Measurements from ENCODE around the gene ELF2.
"Not testable (repeated sequence)": the region's sequence is repeated elsewhere in the genome, so short reads cannot be mapped to it uniquely, and the experiment has no call there.

Gene ELF2

DNA sequence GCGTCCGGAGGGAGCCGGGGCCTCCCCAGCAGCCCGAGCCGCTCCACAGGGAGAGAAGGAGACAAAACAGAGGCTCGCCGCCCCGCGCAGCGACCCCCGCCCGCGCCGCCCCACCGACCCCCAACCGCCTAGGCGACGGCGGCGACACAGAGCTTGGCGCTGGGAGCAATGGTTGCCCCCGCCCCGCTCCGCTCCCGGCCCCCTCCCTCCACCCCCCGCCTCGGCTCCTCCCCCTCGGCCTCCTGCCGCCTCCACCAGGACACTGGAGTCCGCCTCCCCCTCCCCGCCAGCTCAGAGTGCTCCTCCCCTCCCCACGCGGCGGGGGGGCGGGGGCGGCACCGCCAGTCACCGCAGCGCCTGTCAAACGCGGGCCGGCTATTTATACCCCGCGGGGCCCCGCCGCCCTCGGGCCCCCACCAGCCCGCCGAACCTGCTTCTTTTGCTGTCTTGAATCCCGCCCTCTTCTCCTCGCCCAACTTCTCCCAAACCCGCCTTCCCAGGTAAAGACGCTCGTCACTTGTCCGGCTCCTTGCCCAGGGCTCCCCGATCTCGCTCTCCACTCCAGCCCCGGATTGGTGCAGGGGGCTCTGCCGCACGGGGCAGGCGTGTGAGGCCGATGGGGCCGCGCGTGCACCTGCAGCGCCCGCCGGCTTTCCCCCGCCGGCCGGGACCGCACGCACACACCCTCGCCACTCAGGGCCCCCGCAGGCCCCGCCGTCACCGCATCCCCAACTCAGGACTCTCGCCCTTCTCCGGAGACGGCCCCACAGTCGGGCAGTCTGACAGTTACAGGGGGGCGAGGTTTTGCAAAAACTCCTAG is at the start of gene ELF2:
ELF2 (minus strand) TSS at position 170 of the 820 bp plus-strand sequence. CDS start 39,517 bp downstream, outside the sequence.
- peak; percentile 80 for DNase-seq

- DNase-seq = no peak
Observed at GRCh38 chr4:139223682-139224317, 46.8 kb upstream of the ELF2 start.

- no peak for DNase-seq
Observed at GRCh38 chr4:139222215-139222614, 45.2 kb upstream of the ELF2 start.

GRCh38 chr4:139221687-139222086 is 44.7 kb upstream of the ELF2 start:
- no peak for DNase-seq

DNA sequence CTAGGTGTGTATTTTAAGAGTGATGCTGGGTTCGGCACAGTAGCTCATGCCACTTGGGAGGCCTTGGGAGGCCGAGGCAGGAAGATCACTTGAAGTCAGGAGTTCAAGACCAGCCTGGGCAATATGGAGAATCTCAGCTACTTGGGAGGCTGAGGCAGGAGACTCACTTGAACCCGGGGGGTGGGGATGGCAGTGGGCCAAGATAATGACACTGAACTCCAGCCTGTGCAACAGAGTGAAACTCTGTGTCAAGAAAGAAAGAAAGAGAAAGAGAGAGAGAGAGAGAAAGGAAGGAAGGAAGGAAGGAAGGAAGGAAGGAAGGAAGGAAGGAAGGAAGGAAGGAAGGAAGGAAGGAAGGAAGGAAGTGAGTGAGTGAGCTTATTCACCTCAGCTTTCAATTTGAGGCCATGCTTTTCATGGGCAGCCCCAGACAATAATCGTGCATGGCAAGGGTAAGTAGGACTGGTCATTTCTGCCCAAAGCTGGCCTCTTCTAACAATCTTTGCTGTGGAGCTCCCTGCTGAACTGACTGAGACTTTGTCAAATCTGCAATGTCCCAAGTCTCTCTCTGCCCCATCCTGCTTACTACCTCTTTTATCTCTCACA is 42.5 kb upstream of the ELF2 start:
- no peak for DNase-seq

- DNase-seq = no peak
Observed at GRCh38 chr4:139214039-139214534, 37.1 kb upstream of the ELF2 start.

DNA sequence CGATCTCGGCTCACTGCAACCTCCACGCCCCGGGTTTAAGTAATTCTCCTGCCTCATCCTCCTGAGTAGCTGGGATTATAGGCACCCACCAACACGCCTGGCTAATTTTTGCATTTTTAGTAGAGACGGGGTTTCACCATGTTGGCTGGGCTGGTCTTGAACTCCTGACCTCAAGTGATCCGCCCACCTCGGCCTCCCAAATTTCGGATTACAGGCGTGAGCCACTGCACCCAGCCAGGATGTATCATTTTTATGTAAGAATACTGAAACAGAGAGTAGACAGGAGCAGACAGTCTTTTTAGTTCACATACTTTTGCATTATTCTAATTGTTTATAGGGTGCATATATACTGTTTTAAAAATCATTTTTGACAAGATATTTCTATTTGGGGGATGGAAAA is 36.6 kb upstream of the ELF2 start:
- DNase-seq = not testable (repeated sequence)

GRCh38 chr4:139212900-139213299 is 35.9 kb upstream of the ELF2 start:
- DNase-seq = no peak

DNA sequence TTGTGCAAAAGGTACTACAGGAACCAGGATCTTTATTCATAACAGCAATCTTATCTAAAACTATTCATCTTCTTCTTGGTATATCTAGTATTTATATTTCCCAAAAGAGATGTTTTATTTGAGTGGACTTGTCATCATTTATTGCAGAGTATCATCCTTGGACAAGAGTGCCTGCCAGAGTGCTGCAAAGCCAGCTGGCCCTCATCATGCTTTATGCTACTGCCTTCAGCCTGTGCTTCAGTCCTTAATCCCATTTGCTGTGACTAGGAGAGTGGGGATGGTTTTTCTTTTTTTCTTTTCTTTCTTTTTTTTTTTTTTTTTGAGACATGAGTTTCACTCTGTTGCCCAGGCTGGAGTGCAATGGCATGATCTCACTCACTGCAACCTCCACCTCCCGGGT is 33.5 kb upstream of the ELF2 start:
- DNase-seq = no peak

- no peak for DNase-seq
Observed at GRCh38 chr4:139209470-139210063, 32.5 kb upstream of the ELF2 start.

DNA sequence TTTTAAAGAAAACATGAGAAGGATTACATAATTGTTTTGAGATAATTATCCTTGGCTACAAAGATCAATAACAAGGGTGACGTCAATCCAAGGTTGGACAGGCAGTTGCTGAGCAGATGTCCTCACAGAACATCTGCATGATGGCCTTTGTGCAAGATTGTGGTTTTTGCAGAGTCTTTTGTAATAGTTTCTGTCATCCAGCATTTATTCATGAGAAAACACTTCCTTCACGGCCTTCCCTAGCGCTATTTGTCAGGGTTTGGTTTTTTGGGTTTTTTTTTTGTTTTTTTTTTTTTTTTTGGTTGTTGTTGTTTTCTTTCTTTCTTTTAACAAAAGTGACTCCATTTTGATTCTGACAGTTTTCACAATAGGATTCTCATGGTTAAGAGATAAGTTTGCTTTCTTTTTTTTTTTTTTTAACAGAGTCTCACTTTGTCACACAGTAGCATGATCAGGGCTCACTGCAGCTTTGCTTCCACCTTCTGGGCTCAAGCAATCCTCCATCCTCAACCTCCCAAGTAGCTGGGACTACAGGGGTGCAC is 31.5 kb upstream of the ELF2 start:
- no peak for DNase-seq

- no peak for DNase-seq
Observed at GRCh38 chr4:139207873-139208403, 30.9 kb upstream of the ELF2 start.

GRCh38 chr4:139207247-139207646 is 30.2 kb upstream of the ELF2 start:
- no peak for DNase-seq

GRCh38 chr4:139202991-139203390 is 26.0 kb upstream of the ELF2 start:
- DNase-seq = no peak

- DNase-seq = no peak
Observed at GRCh38 chr4:139200506-139200905, 23.5 kb upstream of the ELF2 start.

- DNase-seq = no peak
Observed at GRCh38 chr4:139200102-139200501, 23.1 kb upstream of the ELF2 start.

GRCh38 chr4:139197214-139197613 is 20.2 kb upstream of the ELF2 start:
- DNase-seq = not testable (repeated sequence)

DNA sequence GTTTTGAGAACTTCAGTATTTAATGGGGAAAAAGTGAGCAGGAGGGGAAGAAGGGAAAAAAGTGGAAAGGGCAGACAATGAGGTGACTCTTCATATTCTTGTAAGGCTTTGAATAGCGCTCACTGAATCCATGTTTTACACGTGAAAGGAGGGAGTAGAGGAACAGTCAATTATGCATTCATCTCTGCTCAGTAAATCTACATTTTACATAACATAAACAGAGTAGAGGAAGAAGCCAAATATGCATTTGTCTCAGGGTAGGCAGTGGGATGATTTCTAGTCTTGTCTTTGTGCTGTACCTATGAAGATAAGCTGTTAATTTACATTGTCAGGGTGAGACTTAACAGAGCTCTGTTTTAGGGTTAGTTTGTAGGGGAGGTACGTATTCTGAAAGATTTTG is 19.4 kb upstream of the ELF2 start:
- no peak for DNase-seq

DNA sequence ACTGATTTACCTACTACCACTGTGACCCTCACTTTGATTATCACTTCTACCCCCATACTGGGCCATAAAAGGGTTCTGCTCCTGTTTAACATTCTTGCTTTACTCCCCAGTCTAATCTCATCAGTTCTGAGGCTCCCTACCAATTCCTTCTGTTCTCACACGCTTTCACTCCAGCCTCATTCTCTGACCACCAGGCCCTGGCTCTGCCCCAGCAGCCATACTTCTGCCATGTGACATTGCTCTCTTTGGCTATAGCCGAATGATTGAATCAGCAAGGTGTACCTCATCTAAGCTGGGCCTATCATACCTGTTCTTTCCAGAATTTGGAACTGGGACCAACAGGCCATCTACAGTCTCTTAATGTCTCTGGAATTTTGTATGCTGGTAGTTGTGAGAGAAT is 14.4 kb upstream of the ELF2 start:
- DNase-seq = no peak

DNA sequence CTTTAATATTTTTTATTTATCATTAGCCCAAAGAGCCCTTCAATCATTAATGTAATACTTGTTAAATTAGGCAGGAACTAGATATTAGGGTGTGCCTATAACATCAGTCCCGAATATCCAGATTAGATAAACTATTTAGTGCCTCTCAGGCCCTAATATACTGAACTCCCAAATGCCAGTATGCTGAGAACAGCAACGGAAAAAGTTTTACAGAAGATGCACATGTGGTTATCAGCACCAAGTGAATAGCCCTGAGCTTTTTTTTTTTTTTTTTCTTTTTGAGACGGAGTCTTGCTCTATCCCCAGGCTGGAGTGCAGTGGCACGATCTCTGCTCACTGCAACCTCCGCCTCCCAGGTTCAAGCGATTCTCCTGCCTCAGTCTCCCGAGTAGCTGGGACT is 13.0 kb upstream of the ELF2 start:
- DNase-seq = no peak

GRCh38 chr4:139189417-139189749 is 12.4 kb upstream of the ELF2 start:
- DNase-seq = no peak

GRCh38 chr4:139188648-139189416 is 11.8 kb upstream of the ELF2 start:
- no peak for DNase-seq
